Esophagus muscularis mucosa (tissue), 4 donors: ENCODE measurements around the gene KCNK2. TPM values are rescaled to one million over a fixed set of nuclear protein-coding genes. Genes with fewer than 3 reads are reported as not detected.

ENCODE experiments used
- DNase-seq: peaks from one replicate; pipeline ENCODE4 v3.0.0-alpha.2; 2017; ENCODE audit errors: extremely low spot score
- H3K27ac ChIP-seq, 4 donors: fragments of 200-600 bp; sonication (generic); replicated peaks in 1 of 4; 1 replicate in 3 of 4; 2 replicates in 1 of 4; pipeline ENCODE4 v1.5.1; 2016 to 2019; ENCODE audit warnings: mild to moderate bottlenecking in 1 of 4
- H3K27me3 ChIP-seq, 4 donors: fragments of 200-600 bp; sonication (generic); one replicate each; pipeline versions ENCODE4 v1.5.1 to v1.6.0; 2016 to 2019
- H3K36me3 ChIP-seq, 4 donors: fragments of 200-600 bp; sonication (generic); one replicate each; pipeline ENCODE4 v1.5.1; 2016 to 2019
- H3K4me1 ChIP-seq, 4 donors: fragments of 200-600 bp; sonication (generic); one replicate each; pipeline ENCODE4 v1.5.1; 2016 to 2019
- H3K4me3 ChIP-seq, 4 donors: fragments of 200-600 bp; sonication (generic); 1 replicate in 2 of 4; 2 replicates in 2 of 4; pipeline ENCODE4 v1.5.1; 2016 to 2019; ENCODE audit warnings: mild to moderate bottlenecking in 4 of 4, moderate library complexity in 1 of 4
- H3K9me3 ChIP-seq, 4 donors: fragments of 200-600 bp; sonication (generic); 1 replicate in 3 of 4; 2 replicates in 1 of 4; pipeline ENCODE4 v1.5.1; 2016 to 2019
- CTCF ChIP-seq, 3 experiments: fragments of 200-600 bp in 2 of 3; fragments of 450-650 bp in 1 of 3; sonication (generic) in 2 of 3; IDR thresholded peaks; one replicate each; pipeline ENCODE4 v1.5.1; 2017 to 2019; ENCODE audit warnings: antibody characterized with exemption in 3 of 3, mild to moderate bottlenecking in 2 of 3, moderate library complexity in 1 of 3
- EP300 ChIP-seq: sonication (generic); formaldehyde crosslinking; IDR thresholded peaks from one replicate; pipeline ENCODE4 v1.6.1; 2017; ENCODE audit warnings: antibody characterized with exemption
- POLR2A ChIP-seq: fragments of 450-650 bp; IDR thresholded peaks from one replicate; pipeline ENCODE4 v1.6.1; 2017; ENCODE audit warnings: antibody characterized with exemption, moderate library complexity, mild to moderate bottlenecking, low read depth
- POLR2AphosphoS5 ChIP-seq, 2 donors: sonication (generic); formaldehyde crosslinking; IDR thresholded peaks; one replicate each; pipeline ENCODE4 v1.6.1; 2017; ENCODE audit warnings: antibody characterized with exemption in 2 of 2
- WGBS: methylation state at CpG from one replicate; pipeline ENCODE4 v1.1.5; 2018; 5-methylcytosine and 5-hydroxymethylcytosine counted together
- intact Hi-C: fragments of 100-400 bp; cut with DNase I; formaldehyde crosslinking; loops from one replicate; pipeline ENCODE4 v1.15.1; 2023
- total RNA-seq, 4 donors: library from RNA; depleted of rRNA; stranded (reverse); fragments of >200 nt; gene quantifications; one replicate each; pipeline versions ENCODE4 v1.1.0 to v1.2.1, GENCODE V29; 2016

Gene KCNK2
- total RNA-seq, result 1 to 10 TPM in 3 of 4 donors, under 1 TPM in 1; 0.57 to 3.3 (median 2.8) TPM

GRCh38 chr1:215082532-215083382 lies at the start of gene KCNK2:
TSS of gene KCNK2 (plus strand) at chr1:215082737. CDS start at chr1:215083386, 649 bp downstream.
- no peaks in the 10 kb centered on the region for H3K36me3 ChIP-seq
- H3K27ac ChIP-seq, result no peak within 1 kb of the TSS
- WGBS, result 2% methylated on average over 29 of the region's 85 CpGs
- DNase-seq, result no peak
- peak within 1 kb of the TSS; percentile 40 to 56 (median 44) for H3K4me3 ChIP-seq
- H3K4me1 ChIP-seq, result peaks cover 0 to 17% (median 14%) of the 10 kb centered on the region in 4 donors
- H3K9me3 ChIP-seq, result no peaks in the 10 kb centered on the region
- intact Hi-C loops, result no loop called here
- H3K27me3 ChIP-seq, result peaks cover 0 to 53% (median 6%) of the 10 kb centered on the region in 4 donors
- TF ChIP-seq POLR2AphosphoS5 (IDR thresholded peaks at IDR 0.05) (no peak), POLR2A (no peak), CTCF (IDR thresholded peaks at IDR 0.05) (no peak), EP300 (no peak)

- H3K9me3 ChIP-seq, result no peaks in the 10 kb centered on the region
- no peaks in the 10 kb centered on the region for H3K4me1 ChIP-seq
- H3K36me3 ChIP-seq, result no peaks in the 10 kb centered on the region
- WGBS, result 92% methylated on average over 1 of the region's 1 CpG
- intact Hi-C loops, result no loop called here
- no peak for DNase-seq
- H3K27ac ChIP-seq, result no peak overlapping the region
- H3K27me3 ChIP-seq, result peaks cover 0 to 3% (median 0%) of the 10 kb centered on the region in 4 donors
- TF ChIP-seq POLR2AphosphoS5 (IDR thresholded peaks at IDR 0.05) (no peak), POLR2A (no peak), CTCF (IDR thresholded peaks at IDR 0.05) (no peak), EP300 (no peak)
- H3K4me3 ChIP-seq, result no peak overlapping the region
Observed at GRCh38 chr1:215032911-215033526, 49.5 kb upstream of the KCNK2 start.

GRCh38 chr1:215040190-215040589 lies 42.3 kb upstream of the KCNK2 start:
- 83% methylated on average over 2 of the region's 2 CpGs for WGBS
- no peaks in the 10 kb centered on the region for H3K9me3 ChIP-seq
- TF ChIP-seq EP300 (no peak), POLR2A (no peak), POLR2AphosphoS5 (IDR thresholded peaks at IDR 0.05) (no peak), CTCF (IDR thresholded peaks at IDR 0.05) (no peak)
- no peak overlapping the region for H3K4me3 ChIP-seq
- intact Hi-C loops, result no loop called here
- no peak overlapping the region for H3K27ac ChIP-seq
- no peaks in the 10 kb centered on the region for H3K36me3 ChIP-seq
- no peak for DNase-seq
- H3K4me1 ChIP-seq, result no peaks in the 10 kb centered on the region
- peaks cover 0 to 5% (median 0%) of the 10 kb centered on the region in 4 donors for H3K27me3 ChIP-seq

GRCh38 chr1:215043401-215043800 lies 39.1 kb upstream of the KCNK2 start:
- H3K4me3 ChIP-seq, result no peak overlapping the region
- intact Hi-C loops, result no loop called here
- WGBS, result 87% methylated on average over 1 of the region's 1 CpG

More at GRCh38 chr1:215043401-215043800, 39.1 kb upstream of the KCNK2 start:
- DNase-seq, result no peak
- H3K27me3 ChIP-seq, result no peaks in the 10 kb centered on the region
- H3K27ac ChIP-seq, result no peak overlapping the region
- H3K4me1 ChIP-seq, result no peaks in the 10 kb centered on the region
- no peak for TF ChIP-seq POLR2A
- no peak for TF ChIP-seq EP300
- TF ChIP-seq POLR2AphosphoS5 (IDR thresholded peaks at IDR 0.05), result no peak
- TF ChIP-seq CTCF (IDR thresholded peaks at IDR 0.05), result no peak
- no peaks in the 10 kb centered on the region for H3K36me3 ChIP-seq
- H3K9me3 ChIP-seq, result no peaks in the 10 kb centered on the region
